ENCODE measurements around the gene LGR5. TPM values are rescaled to one million over a fixed set of nuclear protein-coding genes. Genes with fewer than 3 reads are reported as not detected.

Gene LGR5
- total RNA-seq, 2 experiments from 2014 or later = not detected

DNA sequence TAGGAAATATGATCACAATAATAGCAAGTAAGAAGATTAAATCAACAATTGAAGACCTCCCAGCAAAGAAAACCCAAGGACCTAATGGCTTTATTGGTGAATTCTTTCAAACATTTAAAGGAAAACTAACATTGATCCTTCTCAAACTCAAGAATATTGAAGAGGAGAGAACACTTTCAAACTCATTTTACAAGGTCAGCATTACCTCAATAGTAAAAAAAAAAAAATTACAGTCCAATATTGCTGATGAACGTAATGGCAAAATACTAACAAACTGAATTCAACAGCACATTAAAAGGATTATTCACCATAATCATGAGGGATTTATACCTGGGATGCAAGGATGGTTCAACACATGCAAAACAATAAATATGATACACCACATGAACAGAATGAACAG lies 33.7 kb upstream of the LGR5 start:
- no peaks in the 10 kb centered on the region for H3K4me1 ChIP-seq (ENCODE audit: insufficient read depth, low read length)
- H3K4me3 ChIP-seq (ENCODE audit: low read length) = no peak overlapping the region
- H3K27ac ChIP-seq (ENCODE audit: low read depth in 1 of 2, low read length in 2 of 2) = no peak overlapping the region
- Mint-ChIP-seq H3K36me3 (ENCODE audit: low read depth) (no peaks in the 10 kb centered on the region), H3K27me3 (peaks cover 45% of the 10 kb centered on the region), H3K4me1 (ENCODE audit: low read depth) (no peaks in the 10 kb centered on the region), H3K27ac (no peak overlapping the region), H3K9me3 (peaks cover 2% of the 10 kb centered on the region), H3K4me3 (no peak overlapping the region)
- H3K27me3 ChIP-seq (ENCODE audit: control insufficient read depth in 1 of 2, insufficient read depth in 2 of 2, low read length in 2 of 2) = peaks cover 10 to 14% of the 10 kb centered on the region in 2 experiments
- TF ChIP-seq, protein P1, sequence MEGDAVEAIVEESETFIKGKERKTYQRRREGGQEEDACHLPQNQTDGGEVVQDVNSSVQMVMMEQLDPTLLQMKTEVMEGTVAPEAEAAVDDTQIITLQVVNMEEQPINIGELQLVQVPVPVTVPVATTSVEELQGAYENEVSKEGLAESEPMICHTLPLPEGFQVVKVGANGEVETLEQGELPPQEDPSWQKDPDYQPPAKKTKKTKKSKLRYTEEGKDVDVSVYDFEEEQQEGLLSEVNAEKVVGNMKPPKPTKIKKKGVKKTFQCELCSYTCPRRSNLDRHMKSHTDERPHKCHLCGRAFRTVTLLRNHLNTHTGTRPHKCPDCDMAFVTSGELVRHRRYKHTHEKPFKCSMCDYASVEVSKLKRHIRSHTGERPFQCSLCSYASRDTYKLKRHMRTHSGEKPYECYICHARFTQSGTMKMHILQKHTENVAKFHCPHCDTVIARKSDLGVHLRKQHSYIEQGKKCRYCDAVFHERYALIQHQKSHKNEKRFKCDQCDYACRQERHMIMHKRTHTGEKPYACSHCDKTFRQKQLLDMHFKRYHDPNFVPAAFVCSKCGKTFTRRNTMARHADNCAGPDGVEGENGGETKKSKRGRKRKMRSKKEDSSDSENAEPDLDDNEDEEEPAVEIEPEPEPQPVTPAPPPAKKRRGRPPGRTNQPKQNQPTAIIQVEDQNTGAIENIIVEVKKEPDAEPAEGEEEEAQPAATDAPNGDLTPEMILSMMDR (IDR thresholded peaks at IDR 0.05) = no peak
- ChIA-PET POLR2A (no interaction called here), CTCF (no interaction called here)
- ATAC-seq (ENCODE audit: poor library complexity) (no peak), DNase-seq (no peak)
- H3K9me3 ChIP-seq (ENCODE audit: control insufficient read depth in 1 of 2, insufficient read depth in 1 of 2, low read length in 2 of 2) = peaks cover 9 to 11% of the 10 kb centered on the region in 2 experiments
- intact Hi-C loops (cut with DNase I, micrococcal nuclease) = no loop called here
- no peaks in the 10 kb centered on the region for H3K36me3 ChIP-seq (ENCODE audit: insufficient read depth, low read length)

DNA sequence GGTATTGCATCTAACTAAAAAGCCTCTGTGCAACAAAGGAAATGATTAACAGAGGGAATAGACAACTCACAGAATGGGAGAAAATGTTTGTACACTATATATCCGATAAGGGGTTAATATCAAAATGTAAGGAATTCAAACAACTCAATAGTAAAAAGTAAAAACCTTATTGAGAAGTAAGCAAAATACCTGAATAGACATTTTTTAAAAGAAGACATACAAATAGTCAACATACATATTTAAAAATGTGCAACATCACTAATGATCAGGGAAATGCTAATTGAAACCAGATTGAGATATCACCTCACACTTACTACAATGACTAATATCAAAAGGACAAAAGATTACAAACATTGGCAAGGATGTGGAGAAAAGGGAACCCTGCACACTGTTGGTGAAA lies 31.9 kb upstream of the LGR5 start:
- no peak overlapping the region for H3K27ac ChIP-seq (ENCODE audit: low read depth in 1 of 2, low read length in 2 of 2)
- TF ChIP-seq, protein P1 (IDR thresholded peaks at IDR 0.05) = no peak
- Mint-ChIP-seq H3K27me3 (peaks cover 34% of the 10 kb centered on the region), H3K27ac (no peak overlapping the region), H3K4me1 (ENCODE audit: low read depth) (no peaks in the 10 kb centered on the region), H3K4me3 (no peak overlapping the region), H3K9me3 (peaks cover 5% of the 10 kb centered on the region), H3K36me3 (ENCODE audit: low read depth) (no peaks in the 10 kb centered on the region)
- peaks cover 7 to 10% of the 10 kb centered on the region in 2 experiments for H3K27me3 ChIP-seq (ENCODE audit: control insufficient read depth in 1 of 2, insufficient read depth in 2 of 2, low read length in 2 of 2)
- H3K9me3 ChIP-seq (ENCODE audit: control insufficient read depth in 1 of 2, insufficient read depth in 1 of 2, low read length in 2 of 2) = peaks cover 9 to 17% of the 10 kb centered on the region in 2 experiments
- POLR2A ChIA-PET = no interaction called here
- DNase-seq (no peak), ATAC-seq (ENCODE audit: poor library complexity) (no peak)
- no peak overlapping the region for H3K4me3 ChIP-seq (ENCODE audit: low read length)
- H3K36me3 ChIP-seq (ENCODE audit: insufficient read depth, low read length) = no peaks in the 10 kb centered on the region
- intact Hi-C loops (cut with DNase I, micrococcal nuclease) = no loop called here
- CTCF ChIA-PET = no interaction called here
- H3K4me1 ChIP-seq (ENCODE audit: insufficient read depth, low read length) = no peaks in the 10 kb centered on the region

DNA sequence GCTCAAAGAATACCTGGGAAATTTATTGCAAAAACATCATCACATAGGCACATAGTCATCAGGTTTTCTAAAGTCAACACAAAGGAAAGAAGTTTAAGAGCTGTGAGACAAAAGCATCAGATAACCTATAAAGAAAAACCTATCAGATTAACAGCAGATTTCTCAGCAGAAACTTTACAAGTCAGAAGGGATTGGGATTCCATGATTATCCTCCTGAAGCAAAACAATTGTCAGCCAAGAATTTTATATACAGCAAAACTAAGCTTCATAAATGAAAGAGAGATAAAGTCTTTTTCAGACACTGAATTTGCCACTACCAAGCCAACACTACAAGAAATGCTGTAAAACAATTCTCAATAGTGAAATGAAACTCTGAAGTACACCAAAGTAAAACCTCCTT lies 28.8 kb upstream of the LGR5 start:
- Histone ChIP-seq H3K27ac (ENCODE audit: low read depth in 1 of 2, low read length in 2 of 2) (no peak overlapping the region), H3K36me3 (ENCODE audit: insufficient read depth, low read length) (no peaks in the 10 kb centered on the region), H3K9me3 (ENCODE audit: control insufficient read depth in 1 of 2, insufficient read depth in 1 of 2, low read length in 2 of 2) (peaks cover 5 to 17% of the 10 kb centered on the region in 2 experiments), H3K27me3 (ENCODE audit: control insufficient read depth in 1 of 2, insufficient read depth in 2 of 2, low read length in 2 of 2) (peaks cover 0 to 4% of the 10 kb centered on the region in 2 experiments), H3K4me3 (ENCODE audit: low read length) (no peak overlapping the region), H3K4me1 (ENCODE audit: insufficient read depth, low read length) (no peaks in the 10 kb centered on the region)
- Mint-ChIP-seq H3K9me3 (peaks cover 5% of the 10 kb centered on the region), H3K4me1 (ENCODE audit: low read depth) (no peaks in the 10 kb centered on the region), H3K4me3 (no peak overlapping the region), H3K27me3 (peaks cover 15% of the 10 kb centered on the region), H3K27ac (no peak overlapping the region), H3K36me3 (ENCODE audit: low read depth) (no peaks in the 10 kb centered on the region)
- ChIA-PET POLR2A (no interaction called here), CTCF (no interaction called here)
- ATAC-seq (ENCODE audit: poor library complexity) (no peak), DNase-seq (no peak)
- intact Hi-C loops (cut with DNase I, micrococcal nuclease) = loop anchor here in 1 of 2 experiments (10.0 kb wide), 1 partner anchor 144 kb away; no protein-coding TSS in a partner anchor
- TF ChIP-seq, protein P1 (IDR thresholded peaks at IDR 0.05) = no peak

Measured in CD4-positive, alpha-beta T cell (primary cell).